ENCODE measurements around the gene MCC.
A peak's percentile ranks its signal among the peaks of the same experiment; 100 is the strongest.

The MCC gene

GRCh38 chr5:113463032-113463431, 25.2 kb downstream of the MCC start:
- TF ChIP-seq GATA2 (IDR thresholded peaks at IDR 0.05; ENCODE audit: low read depth, low read length): no peak

GRCh38 chr5:113452941-113453340, 35.3 kb downstream of the MCC start:
- TF ChIP-seq GATA2 (IDR thresholded peaks at IDR 0.05; ENCODE audit: low read depth, low read length): no peak
- TF ChIP-seq GATA3 (IDR thresholded peaks at IDR 0.05; ENCODE audit: low read depth, low read length): no peak

DNA sequence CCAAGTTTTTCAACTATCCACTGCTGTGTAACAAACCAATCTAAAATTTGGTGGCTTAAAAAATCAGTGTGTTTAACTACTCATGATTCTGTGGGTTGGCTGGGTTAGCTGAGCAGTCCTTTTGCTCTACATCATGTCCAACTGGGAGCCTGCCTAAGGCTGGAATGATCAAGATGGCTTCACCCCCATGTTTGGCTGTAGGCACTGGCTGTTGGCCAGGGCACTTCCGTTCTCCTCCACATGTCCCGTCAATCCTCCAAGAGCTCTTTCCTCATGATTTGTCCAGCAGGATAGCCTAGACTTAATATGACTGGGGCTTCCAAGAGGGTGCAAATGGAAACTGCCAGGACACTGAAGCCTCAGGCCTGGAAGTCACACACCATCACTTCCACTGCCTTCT, 36.5 kb downstream of the MCC start:
- TF ChIP-seq GATA3 (IDR thresholded peaks at IDR 0.05; ENCODE audit: low read depth, low read length) (no peak), GATA2 (IDR thresholded peaks at IDR 0.05; ENCODE audit: low read depth, low read length) (no peak)

GRCh38 chr5:113450929-113451328, 37.3 kb downstream of the MCC start:
- TF ChIP-seq GATA3 (IDR thresholded peaks at IDR 0.05; ENCODE audit: low read depth, low read length) (no peak), GATA2 (IDR thresholded peaks at IDR 0.05; ENCODE audit: low read depth, low read length) (no peak)

GRCh38 chr5:113450462-113450861, 37.8 kb downstream of the MCC start:
- TF ChIP-seq GATA3 (IDR thresholded peaks at IDR 0.05; ENCODE audit: low read depth, low read length) (no peak), GATA2 (IDR thresholded peaks at IDR 0.05; ENCODE audit: low read depth, low read length) (no peak)

GRCh38 chr5:113448252-113448651, 40.0 kb downstream of the MCC start:
- TF ChIP-seq GATA2 (IDR thresholded peaks at IDR 0.05; ENCODE audit: low read depth, low read length) (no peak), GATA3 (IDR thresholded peaks at IDR 0.05; ENCODE audit: low read depth, low read length) (no peak)

GRCh38 chr5:113447498-113448050, 40.7 kb downstream of the MCC start:
- TF ChIP-seq GATA2 (IDR thresholded peaks at IDR 0.05; ENCODE audit: low read depth, low read length): no peak
- TF ChIP-seq GATA3 (IDR thresholded peaks at IDR 0.05; ENCODE audit: low read depth, low read length): no peak

GRCh38 chr5:113446358-113446927, 41.8 kb downstream of the MCC start:
- TF ChIP-seq GATA3 (IDR thresholded peaks at IDR 0.05; ENCODE audit: low read depth, low read length) (peak; percentile 54), GATA2 (IDR thresholded peaks at IDR 0.05; ENCODE audit: low read depth, low read length) (peak; percentile 55; the same call in 1 of the 2 replicates)

GRCh38 chr5:113437111-113437510, 51.1 kb downstream of the MCC start:
- no peak for TF ChIP-seq GATA2 (IDR thresholded peaks at IDR 0.05; ENCODE audit: low read depth, low read length)

GRCh38 chr5:113435575-113435974, 52.7 kb downstream of the MCC start:
- TF ChIP-seq GATA2 (IDR thresholded peaks at IDR 0.05; ENCODE audit: low read depth, low read length) (no peak), GATA3 (IDR thresholded peaks at IDR 0.05; ENCODE audit: low read depth, low read length) (no peak)

DNA sequence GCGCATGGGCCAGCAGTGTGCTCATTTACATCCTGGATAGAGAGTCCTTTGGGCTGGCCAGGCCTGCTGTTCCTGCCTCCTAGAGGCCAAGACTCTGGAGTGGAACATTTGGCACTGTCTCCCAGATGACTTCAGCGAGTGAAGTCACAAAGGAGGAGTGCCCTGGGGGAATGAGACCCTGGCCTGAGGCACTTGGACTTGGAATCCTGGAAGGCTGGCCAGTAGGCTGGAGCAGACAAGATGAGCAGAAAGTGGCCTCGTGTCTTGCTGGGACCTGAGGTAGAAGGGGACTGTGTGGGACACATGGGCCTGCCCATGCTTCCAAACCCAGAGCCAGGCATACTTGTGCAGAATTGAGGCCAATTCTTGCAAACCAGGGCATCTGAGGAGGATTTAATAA, 53.4 kb downstream of the MCC start, which contains the start of gene TSSK1B:
Gene TSSK1B (minus strand): TSS at position 101 of the 400 bp plus-strand sequence. CDS start 150 bp downstream, outside the sequence.
- TF ChIP-seq GATA3 (IDR thresholded peaks at IDR 0.05; ENCODE audit: low read depth, low read length): no peak
- TF ChIP-seq GATA2 (IDR thresholded peaks at IDR 0.05; ENCODE audit: low read depth, low read length): no peak

GRCh38 chr5:113433862-113434612, 54.2 kb downstream of the MCC start:
- no peak for TF ChIP-seq GATA3 (IDR thresholded peaks at IDR 0.05; ENCODE audit: low read depth, low read length)

DNA sequence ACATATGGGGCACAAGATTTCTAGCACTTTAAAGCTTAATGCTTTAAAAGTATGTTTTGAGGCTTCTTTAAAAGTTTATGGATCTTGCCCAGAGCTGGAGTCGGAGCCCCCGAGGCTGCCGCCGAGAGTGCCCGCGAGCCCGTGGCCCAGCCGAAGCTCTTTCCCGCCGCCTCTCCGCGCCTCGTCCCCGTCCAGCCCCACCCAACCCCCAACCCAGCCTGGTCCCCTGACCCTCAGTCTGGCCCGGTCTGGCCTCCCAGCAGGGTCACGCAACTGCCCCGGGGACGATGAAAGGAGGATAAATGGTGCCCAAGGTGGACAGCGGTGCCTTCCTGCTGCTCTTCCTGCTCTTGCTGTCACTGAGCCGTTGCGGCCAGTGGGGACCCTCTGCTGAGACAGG, 55.2 kb downstream of the MCC start:
- no peak for TF ChIP-seq GATA3 (IDR thresholded peaks at IDR 0.05; ENCODE audit: low read depth, low read length)
- TF ChIP-seq GATA2 (IDR thresholded peaks at IDR 0.05; ENCODE audit: low read depth, low read length): no peak

DNA sequence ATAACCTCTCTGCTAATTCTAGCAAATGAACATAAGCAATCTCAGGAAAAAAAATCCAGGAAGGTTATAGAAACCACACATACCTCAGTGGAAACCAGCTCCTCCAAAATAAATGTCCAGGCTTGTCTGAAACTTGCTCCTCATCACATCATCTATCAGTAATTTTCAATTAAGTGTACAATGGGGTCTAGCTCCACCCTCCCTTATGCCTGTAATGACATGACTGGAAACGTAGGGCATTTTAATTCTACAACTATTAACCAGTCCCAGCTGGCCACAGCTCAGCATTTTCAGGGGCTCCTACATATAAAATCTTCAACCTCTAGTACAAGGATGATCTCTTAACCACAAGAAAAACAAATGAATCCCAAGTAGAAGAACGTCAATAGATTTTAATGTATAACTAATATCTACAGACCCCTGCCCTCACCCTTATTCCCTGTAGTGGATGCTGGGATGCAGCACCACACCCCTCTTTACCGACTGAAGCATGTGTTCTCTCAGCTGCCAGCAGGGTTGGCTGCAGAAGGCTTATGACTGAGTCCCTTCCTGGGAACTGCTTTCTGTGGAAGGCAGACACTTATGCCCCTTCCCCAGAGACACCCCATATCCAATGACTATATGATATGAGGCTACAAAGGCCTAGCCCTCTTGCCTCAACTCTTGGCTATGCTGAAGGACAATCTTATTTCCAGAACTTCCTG, 60.2 kb downstream of the MCC start:
- no peak for TF ChIP-seq GATA3 (IDR thresholded peaks at IDR 0.05; ENCODE audit: low read depth, low read length)
- TF ChIP-seq GATA2 (IDR thresholded peaks at IDR 0.05; ENCODE audit: low read depth, low read length): no peak

DNA sequence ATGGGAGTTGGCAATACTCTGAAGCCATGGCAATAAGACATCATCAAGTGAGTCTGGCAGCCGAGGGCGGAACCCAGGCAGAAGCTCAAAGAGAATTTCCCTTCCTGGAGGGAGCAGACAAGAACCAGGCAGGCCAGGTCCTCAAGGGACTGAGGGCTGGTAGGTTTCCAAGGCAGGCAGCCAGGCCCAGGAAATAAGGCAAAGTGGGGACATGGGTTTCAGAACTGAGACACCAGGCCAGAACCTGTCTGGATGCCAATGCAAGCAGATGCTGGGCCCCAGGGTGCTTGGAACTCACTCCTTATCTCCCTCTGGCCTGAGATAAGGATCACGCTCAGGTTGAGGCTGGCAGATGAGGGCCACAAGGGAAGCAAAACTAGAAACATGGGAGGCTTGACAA, 62.3 kb downstream of the MCC start:
- no peak for TF ChIP-seq GATA3 (IDR thresholded peaks at IDR 0.05; ENCODE audit: low read depth, low read length)
